Measurements from ENCODE around the gene RDH11. TPM values are rescaled to one million over a fixed set of nuclear protein-coding genes. Genes with fewer than 3 reads are reported as not detected.
A peak's percentile ranks its signal among the peaks of the same experiment; 100 is the strongest.
"Not testable (repeated sequence)": the region's sequence is repeated elsewhere in the genome, so short reads cannot be mapped to it uniquely, and the experiment has no call there.

The RDH11 gene
- polyA plus RNA-seq, 10 donors, result 38.2 to 51.0 (median 45.1) TPM

DNA sequence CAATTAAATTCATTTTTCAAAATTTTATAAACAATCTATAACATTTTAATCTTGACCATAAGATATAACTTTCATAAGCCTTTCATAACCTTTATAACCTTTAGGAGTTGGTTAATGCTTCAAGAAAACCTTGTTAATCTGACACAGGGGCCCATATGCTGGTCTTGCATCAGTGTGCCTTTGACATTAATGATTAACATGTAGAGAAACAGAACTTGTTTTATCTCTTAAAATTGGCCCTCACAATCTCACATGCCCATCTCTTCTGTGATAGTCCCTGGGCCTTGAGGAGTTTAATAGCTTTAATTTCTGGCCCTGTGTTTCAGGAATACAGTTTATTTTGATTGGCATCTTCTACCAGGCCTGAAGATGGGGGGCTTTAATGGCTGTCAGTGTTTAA, 13.8 kb upstream of the RDH11 start:
- DNase-seq, result not testable (repeated sequence)

GRCh38 chr14:67705211-67705610, 9.6 kb upstream of the RDH11 start:
- DNase-seq, result no peak

- DNase-seq, result peak; percentile 35 to 69 (median 56)
Measured at GRCh38 chr14:67704484-67705089, 9.0 kb upstream of the RDH11 start.

GRCh38 chr14:67703997-67704396, 8.4 kb upstream of the RDH11 start:
- no peak for DNase-seq

DNA sequence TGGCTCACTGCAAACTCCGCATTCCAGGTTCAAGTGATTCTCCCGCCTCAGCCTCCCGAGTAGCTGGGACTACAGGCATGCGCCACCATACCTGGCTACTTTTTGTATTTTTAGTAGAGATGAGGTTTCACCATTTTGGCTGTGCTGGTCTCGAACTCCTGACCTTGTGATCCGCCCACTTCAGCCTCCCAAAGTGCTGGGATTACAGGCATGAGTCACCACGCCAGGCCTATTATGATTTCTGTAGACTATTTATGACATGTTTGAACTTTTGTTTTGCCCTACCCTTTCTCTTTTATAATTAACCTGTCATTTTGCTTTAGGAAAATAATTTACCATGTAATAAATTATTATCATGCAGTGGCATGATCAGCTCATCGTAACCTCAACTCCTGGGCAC, 5.9 kb upstream of the RDH11 start, which contains the start of gene RDH12:
Gene RDH12 (plus strand): TSS at position 395 of the 400 bp plus-strand sequence. CDS start 20,757 bp downstream, outside the sequence.
- DNase-seq, result not testable (repeated sequence)

GRCh38 chr14:67698179-67698578, 2.6 kb upstream of the RDH11 start:
- DNase-seq, result no peak

DNA sequence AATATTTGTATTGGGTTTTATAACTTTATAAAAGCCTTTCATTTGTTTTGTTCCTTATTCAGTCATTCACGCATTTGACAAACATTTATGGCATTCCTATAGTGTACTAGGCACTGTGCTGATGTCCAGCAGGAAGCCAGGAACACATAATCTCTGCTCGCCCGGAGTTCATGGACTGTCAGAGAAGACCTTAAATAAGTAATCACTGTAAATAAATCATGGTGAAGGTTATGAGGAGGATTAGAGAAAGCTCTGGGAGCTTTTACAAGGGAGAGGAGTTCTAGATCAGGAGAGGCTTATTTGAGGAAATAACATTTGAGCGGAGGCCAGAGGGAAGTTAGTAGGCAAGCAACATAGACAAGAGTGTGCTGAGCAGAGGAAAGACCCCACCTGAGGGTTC, 1.4 kb upstream of the RDH11 start:
- DNase-seq, result no peak

DNA sequence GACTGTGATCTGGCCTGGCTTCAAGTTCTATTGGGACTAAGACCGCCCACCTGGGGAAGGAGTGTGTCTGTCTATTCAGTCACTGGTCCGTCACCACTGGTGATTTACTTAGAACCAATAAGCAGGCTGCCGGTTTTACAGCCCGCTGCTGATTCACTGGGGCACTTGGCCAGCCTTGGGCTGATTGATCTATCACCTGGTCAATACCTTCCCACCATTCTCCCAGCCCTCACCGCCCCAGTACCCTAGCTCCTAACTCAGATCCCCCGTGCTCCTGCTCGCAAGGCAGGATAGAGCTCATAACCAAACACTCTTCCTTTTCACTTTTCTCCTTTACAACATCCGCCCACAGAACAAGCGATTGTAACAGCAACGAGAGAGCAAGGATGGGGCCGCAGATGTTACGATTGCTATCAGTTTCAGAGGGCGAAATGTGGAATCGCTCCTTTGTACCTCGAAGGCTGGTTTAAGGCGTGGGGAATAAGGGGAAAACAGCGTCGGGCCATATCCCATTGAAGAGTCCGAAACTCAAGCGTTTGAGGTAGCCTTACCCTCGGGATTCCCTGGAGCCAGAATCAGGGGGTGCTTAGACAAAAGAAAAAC, 672 bp downstream of the RDH11 start:
- DNase-seq, result peak; percentile 76 to 89 (median 80)

DNA sequence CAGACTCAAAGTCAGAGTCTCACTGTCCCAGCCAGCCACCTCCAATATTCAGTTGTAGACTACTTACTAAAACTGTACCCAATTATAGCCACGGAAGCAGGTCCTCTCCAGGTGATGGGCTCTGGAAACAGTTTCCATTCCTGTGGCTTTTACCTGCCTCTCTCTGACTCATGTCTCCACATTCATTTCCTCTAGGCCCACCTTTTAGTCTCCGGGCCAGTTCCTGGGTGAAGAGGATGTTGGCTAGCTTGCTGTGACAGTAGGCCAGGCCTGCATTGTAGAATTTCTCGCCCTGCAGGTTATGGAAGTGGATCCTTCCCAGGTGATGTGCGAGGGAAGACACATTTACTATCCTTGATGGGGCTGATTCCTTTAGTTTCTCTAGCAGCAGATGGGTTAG, 5.6 kb downstream of the RDH11 start:
- DNase-seq, result no peak

DNA sequence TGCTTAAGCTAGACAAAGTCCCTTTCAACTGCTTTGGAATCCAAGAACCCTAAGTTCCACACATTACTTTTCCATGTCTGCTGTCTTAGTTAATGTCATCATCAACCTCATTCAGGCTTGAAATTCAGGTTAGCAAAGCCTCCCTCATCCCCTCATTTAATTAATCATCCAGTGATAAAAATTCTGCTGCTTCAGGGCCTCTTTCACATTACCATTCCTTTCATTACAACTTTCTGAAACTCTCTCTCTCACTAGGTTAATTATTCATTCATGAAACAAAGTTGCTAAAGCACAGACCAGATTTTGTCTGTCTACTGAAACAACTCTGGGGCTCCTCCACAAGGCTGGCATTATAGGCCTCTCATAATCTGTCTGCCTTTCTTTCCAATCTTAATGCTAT, 11.7 kb downstream of the RDH11 start:
- DNase-seq, result no peak

GRCh38 chr14:67680941-67681340, 14.6 kb downstream of the RDH11 start:
- DNase-seq, result no peak

DNA sequence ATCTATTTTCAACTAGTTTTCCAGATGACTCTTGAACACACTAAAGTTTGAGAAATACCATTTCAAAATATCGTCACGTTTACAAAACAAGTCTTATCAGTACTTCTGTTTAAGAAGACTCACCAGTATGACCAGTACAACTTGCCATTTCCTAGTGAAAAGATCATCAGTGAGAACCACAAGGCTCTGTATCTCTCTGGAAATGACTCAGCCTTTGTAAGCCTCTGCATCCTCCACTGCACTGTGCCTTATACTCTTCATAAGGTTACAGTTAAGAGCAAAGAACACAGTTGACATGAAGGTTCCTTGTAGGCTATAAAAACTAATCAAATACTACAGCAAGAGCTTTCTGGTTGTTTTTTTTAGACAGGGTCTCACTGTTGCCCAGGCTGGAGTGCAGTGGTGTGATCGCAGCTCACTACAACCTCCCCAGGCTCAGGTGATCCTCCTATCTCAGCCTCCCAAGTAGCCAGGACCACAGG, 15.4 kb downstream of the RDH11 start:
- DNase-seq, result no peak

DNA sequence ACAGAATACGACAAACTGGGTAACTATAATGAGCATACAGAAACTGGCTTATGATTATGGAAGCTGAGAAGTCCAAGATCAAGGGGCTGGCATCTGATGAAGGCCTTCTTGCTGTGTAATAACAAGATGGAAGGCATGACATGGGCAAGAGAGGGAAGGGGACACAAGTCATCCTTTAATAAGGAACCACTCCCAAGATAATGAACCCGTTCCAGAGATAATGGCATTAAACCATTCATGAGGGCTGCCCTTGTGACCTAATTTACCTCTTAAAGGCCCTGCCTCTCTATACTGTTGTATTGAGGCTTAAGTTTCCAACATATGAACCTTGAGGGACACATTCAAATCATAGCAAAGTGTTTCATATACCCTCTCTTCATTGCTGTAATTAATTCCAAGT, 16.6 kb downstream of the RDH11 start:
- no peak for DNase-seq

DNA sequence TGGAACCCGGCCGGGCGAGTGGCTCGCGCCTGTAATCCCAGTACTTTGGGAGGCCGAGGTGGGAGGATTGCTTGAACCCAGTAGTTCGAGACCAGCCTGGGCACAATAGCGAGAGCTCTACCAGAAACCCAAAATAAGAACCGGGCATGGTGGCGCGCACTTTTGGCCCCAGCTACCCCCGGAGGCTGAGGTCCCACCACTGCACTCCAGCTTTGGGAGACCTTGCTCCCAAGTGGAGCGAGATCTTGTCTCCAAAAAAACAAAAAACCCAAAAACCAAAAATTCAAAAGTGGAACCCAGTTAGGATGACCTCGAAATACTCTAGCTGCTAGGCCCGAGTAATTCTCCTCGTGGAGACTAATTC, 20.4 kb downstream of the RDH11 start:
- DNase-seq, result no peak

GRCh38 chr14:67674480-67675218, 20.9 kb downstream of the RDH11 start, which contains the start of gene VTI1B:
TSS of gene VTI1B (minus strand) at chr14:67674632. CDS start at chr14:67674489, 143 bp downstream.
- peak; percentile 76 to 98 (median 92) for DNase-seq

- DNase-seq, result peak in 2 of 3 donors; percentile 52 to 62
Measured at GRCh38 chr14:67674139-67674479, 21.5 kb downstream of the RDH11 start.

GRCh38 chr14:67673451-67673850, 22.1 kb downstream of the RDH11 start:
- DNase-seq, result no peak

GRCh38 chr14:67668559-67668958, 27.0 kb downstream of the RDH11 start:
- DNase-seq, result no peak

DNA sequence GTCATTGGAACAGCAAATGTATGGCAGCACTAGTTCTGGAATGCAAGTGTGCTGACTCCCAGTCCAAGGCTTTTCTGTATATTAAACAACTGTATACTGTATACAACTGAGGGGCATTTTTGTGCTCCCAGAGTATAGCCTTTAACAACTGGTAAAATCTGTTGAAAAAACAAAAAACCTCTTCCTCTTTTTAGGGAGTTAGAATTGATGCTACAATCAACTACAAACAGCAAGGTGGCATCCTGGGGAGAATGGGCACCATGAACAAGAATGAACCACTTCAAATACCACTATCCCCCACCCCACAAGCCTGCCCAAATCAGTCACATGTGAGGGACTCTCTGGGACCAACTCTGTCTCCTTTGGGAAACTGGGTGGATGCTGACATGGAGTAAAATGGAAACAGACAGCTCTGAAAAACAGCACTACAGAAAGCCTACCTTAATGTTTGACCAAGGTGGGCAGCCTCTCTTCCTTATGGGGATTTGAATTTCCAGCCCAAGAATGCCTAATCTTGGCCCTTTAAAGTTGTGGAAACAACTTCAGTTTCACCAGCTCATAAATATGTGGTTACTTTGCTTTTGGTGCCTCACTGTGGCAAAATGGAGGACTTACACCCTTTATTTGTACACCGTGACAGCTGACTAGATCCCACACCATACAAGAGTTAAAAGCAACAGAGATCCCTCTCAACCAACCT, 28.7 kb downstream of the RDH11 start:
- DNase-seq, result peak in 2 of 3 donors; percentile 36 to 56

DNA sequence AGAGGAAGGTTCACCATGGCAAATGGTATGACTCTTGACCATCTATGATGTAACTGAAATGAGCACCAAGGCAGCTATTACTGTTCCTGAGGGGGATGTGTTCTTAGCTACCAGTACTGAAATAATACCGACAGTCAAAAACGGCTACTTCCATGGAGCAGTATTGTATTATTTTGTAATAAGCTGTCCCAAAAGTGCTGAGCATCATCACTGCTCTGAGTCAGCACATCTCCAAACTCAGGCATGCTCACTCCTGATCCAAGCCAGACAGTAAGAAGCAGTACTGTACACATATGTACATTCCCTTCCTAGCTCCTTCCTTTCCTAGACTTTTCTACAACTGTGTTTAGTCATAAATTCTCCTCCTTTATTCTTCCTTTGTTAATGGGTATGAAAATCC, 29.7 kb downstream of the RDH11 start:
- peak in 1 of 3 donors; percentile 12 for DNase-seq

GRCh38 chr14:67663633-67664032, 31.9 kb downstream of the RDH11 start:
- DNase-seq, result no peak

- DNase-seq, result no peak
Measured at GRCh38 chr14:67653651-67654280, 41.8 kb downstream of the RDH11 start.
